Measurements from ENCODE around the gene ZFP36L2.

- no peak for TF ChIP-seq POLR2AphosphoS5 (IDR thresholded peaks at IDR 0.05; ENCODE audit: low read depth, low read length)
- TF ChIP-seq POLR2A (IDR thresholded peaks at IDR 0.05; ENCODE audit: low read depth, low read length), result no peak
- no peak for TF ChIP-seq TAF1 (IDR thresholded peaks at IDR 0.05; ENCODE audit: borderline replicate concordance, low read depth, low read length)
Observed at GRCh38 chr2:43212216-43212835, 14.1 kb downstream of the ZFP36L2 start.

Data from GM12892 (cell line).